Measurements from ENCODE around the gene TMEM95.

The TMEM95 gene, protein sequence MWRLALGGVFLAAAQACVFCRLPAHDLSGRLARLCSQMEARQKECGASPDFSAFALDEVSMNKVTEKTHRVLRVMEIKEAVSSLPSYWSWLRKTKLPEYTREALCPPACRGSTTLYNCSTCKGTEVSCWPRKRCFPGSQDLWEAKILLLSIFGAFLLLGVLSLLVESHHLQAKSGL

GRCh38 chr17:7355053-7355452 is at the start of gene TMEM95:
Gene TMEM95, plus strand, starts transcription at chr17:7355156. Its CDS starts 49 bp downstream, at chr17:7355205.
- DNase-seq (ENCODE audit: low spot score), result no peak

GRCh38 chr17:7306911-7307685 is 47.9 kb upstream of the TMEM95 start, which contains the start of gene EIF5A:
Gene EIF5A, plus strand, starts transcription at chr17:7307628. Its CDS starts 2,008 bp downstream, at chr17:7309636.
- DNase-seq (ENCODE audit: low spot score), result peak; percentile 100

DNA sequence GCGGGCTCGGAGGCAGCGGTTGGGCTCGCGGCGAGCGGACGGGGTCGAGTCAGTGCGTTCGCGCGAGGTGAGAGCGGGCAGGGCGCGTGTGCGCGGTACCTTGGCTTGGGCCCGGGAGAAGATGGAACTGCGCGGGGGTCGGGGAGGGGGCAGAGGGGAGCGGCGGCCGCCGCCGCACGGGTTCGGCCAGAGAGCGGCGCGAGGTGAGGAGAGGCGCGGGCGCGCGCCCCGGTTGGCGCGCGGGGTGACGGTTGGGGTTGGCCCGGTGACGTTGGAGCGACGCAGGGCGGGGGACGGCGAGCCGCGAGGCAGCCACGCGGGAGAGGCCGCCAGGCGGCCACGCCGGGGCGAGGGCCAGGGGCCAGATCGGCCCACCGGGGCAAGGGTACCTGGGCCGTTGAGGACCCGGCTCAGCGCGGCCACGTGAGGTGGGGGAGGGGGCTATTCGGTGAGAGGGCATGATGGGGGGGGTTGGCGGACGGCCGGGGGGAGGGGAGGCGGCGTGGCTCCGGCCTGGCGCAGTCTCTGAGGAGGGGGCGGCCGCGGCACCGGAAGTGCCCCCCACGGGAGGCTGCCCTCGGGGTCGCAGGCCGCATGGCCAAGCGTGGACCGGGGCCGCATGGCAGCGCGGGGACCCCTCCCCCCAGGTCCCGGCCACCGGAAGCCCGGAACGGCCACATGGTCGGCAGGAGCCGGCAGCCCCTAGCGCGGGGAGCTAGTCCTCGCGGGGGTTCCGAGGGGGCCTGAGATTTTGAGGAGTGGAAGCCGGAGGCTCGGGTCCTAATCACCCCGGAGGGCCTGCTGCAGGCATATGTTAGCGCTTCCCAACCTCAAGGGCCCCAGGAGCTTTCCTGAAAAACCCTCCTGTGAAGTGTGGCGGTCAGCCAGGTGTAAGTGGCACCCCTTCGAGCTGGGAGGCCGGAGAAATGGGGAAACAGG is 47.0 kb upstream of the TMEM95 start:
- DNase-seq (ENCODE audit: low spot score), result no peak

GRCh38 chr17:7308625-7309433 is 46.1 kb upstream of the TMEM95 start:
- DNase-seq (ENCODE audit: low spot score), result peak; percentile 62

GRCh38 chr17:7309628-7310027 is 45.3 kb upstream of the TMEM95 start:
- no peak for DNase-seq (ENCODE audit: low spot score)

GRCh38 chr17:7311110-7311705 is 43.7 kb upstream of the TMEM95 start:
- no peak for DNase-seq (ENCODE audit: low spot score)

GRCh38 chr17:7312432-7313087 is 42.4 kb upstream of the TMEM95 start:
- no peak for DNase-seq (ENCODE audit: low spot score)

- DNase-seq (ENCODE audit: low spot score), result no peak
Observed at GRCh38 chr17:7313088-7313889, 41.7 kb upstream of the TMEM95 start.

DNA sequence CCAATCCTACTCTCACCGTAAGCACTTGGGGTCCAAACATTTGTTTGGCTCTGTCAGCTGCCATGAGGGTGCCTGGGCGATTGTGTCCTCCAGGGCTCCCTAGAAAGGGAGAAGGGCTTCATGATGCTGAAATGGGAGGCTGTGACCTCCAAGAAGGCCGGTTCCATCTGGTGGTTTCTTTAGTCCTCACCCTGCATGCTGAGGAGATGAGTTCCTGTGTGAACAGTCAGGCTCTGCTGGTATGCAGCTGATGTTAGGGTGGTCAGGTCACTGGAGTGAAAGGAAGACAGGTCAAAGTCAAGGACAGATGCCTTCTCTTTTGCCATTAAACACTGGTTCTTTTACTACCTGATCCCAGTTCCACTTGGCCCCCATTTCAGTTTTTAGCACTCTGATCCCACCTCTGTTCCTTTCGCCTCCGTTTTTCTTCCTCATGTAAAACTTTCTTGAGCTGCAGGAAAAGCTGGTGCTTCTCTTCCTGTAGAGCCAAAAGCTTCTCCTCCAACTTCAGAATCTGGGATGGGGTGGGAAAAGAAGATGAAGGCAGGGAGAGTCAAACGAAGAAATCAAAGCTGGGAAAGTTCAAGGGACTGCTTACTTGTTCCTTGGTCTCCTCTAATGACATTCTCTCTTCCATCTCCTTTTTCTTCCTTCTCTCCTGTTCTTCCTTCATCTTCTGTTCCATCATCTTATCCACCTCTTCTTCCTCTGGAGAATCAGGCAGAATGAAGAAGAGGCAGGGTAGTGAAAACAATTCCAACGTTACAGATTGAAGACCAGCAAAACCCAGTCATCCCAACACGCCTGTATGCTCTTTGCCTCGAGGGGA is 40.9 kb upstream of the TMEM95 start:
- no peak for DNase-seq (ENCODE audit: low spot score)

DNA sequence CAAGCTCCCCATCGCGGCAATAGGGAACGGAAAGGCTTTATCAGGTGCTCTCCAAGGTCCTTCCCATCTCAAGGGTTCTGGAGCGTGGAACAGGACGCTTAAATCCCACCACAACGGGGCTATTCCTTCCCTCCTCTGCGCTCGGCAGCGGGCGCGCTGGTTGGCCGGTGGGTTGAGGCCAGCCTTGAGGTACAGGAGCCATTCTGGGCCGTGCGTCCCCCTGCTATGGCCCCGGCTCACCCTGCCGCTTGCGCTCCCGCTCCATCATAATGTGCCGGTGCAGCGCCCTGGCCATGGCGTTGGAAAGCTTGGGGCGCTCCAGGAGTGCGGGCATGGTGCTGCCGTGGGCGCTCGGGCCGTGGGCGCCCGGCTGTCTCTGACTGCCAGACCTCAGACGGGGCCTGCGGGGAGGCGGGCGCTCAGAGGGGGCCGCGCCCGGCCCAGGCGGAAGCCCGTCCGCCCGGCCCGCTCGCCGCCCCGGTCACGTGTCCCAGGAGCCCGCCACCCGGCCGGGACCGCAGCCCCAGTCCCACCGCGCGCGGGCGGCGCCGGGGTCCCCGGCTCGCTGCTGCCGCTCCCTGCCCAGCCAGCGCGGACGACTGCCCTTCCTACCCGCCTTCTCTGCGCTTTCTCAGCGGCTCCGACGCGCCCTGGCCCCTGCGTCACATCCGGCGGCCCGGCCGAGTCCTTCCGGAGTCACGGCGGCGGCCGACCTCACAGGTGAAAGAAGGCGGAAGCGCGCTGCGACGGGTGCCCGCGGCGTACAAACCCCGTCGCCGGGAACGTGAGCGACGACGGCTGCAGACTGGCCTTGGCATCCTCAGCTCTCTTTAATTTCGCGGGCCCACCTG is 40.0 kb upstream of the TMEM95 start, which contains the start of gene GPS2:
Gene GPS2 (minus strand): TSS at position 642 of the 851 bp plus-strand sequence. CDS start 308 bp downstream, at position 334.
- peak; percentile 73 for DNase-seq (ENCODE audit: low spot score)

DNA sequence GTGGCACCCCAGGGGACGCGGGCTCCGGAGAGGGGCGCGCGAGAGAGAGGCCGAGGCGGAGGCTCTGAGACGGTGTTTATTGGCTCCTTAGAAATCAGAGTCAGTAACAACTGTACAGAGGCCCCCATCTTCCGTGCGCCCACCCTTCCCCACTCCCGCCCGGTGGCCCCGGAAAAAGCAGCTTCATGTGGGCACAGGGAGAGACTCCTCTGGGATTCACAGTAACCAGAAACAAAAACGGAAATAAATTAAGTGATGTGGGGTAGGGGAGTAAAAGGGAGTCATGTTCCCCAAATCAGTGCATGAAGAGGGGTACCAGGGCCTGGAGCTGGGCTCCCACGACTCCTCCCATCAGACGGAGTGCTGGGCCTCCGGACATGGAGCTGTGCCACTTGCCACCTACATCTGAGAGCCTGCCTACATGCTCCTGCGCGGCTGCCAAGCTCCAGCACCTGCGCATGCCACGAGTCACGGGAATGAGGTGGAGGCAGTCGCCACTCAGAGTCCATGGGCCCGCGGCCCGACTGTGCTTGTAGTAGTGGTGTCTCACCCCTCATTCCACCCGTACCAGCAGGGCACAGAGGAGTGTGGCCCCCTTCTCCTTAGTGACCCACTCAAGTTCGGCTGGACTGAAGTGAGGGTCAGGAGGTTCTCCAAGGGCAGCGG is 39.3 kb upstream of the TMEM95 start:
- DNase-seq (ENCODE audit: low spot score), result no peak

DNA sequence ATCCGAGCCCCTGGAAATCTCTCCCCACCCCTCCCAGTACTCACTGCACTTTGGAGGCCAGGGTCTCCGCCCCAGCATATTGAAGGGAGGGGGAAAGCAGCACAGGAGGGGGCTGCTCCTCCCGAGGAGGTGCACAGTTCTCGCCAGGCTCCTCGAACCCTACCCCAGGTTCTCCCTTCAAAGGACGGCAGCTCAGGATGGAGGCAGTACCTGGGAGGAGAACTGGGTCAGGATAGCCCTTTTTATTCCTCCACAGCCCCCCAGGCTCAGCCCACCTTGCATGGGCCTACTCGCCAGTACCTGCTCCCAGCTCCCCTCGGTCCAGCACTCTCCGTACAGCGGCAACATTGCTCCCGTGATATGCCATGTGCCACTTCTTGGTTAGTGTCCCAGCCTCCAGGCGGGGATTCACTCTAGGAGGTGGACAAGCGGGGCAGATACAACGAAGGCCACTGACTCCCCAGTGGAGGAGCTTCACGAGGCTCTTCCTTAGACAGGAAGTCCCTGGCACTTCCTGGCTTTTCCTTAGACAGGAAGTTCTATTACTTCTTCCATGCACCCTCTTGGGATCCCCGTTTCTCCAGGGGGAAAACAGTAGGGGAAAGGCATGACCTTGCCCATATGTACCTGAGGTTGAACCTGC is 37.7 kb upstream of the TMEM95 start:
- DNase-seq (ENCODE audit: low spot score), result no peak

DNA sequence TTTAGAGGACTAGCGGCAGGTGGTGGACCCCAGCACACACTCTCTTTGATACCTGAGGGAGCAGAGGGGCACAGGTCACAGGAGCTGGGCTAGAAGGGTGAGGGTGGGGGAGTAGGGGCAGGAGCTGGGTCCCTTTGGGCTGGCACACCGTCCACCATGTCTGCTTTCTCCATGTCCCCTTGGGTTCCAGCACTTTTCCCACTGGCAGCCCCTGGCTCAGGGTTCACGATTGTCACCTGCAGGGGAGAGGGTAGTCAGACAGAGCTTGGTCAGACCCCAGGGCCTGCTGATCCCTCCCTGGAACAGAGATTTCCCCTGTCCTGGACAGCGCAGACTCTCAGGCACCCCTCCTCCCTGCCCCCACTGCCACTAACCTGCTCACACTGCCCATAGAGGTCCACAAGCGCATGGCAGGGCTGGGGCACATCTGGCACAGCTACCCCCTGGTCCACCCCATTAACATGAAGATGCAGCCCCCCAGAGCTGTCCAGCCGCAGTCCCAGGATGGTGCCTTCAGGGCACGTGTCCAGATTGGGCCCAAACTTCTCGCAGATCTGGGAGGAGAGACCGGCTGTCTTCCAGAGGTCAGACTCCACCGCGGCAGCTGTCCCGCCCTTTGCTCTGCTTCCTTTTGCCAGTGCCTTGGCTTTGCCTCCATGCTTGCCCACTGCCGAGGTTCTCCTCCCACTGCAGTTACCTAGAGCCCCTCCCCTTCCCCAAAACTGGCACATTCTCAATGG is 36.7 kb upstream of the TMEM95 start:
- DNase-seq (ENCODE audit: low spot score), result no peak

DNA sequence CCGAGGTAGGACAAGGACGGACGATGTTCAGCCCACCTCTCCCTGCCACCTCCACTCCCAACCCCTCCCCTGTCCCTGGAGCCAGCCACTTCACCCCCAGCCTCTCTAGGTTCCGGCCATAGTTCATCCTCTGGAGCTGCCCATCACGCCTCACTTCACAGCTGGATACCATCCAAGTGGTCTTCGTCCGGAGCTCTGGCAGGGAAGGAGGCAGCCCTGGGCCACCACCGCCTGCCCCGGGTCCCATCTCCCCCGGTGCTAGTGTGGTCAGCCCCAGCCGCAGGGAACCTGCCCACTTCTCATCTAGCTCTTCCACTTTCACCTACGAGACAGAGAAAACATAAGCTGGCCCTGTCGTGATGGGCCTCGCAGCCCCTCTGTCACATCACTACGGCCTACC is 33.5 kb upstream of the TMEM95 start:
- no peak for DNase-seq (ENCODE audit: low spot score)

- no peak for DNase-seq (ENCODE audit: low spot score)
Observed at GRCh38 chr17:7322520-7323194, 32.3 kb upstream of the TMEM95 start.
